Gastrocnemius medialis (tissue), 4 donors: Measurements from ENCODE around the gene REC8. TPM values are rescaled to one million over a fixed set of nuclear protein-coding genes. Genes with fewer than 3 reads are reported as not detected.

Experiments used
- ATAC-seq, 2 donors: fragments of 150-250 bp; one replicate each; pipeline ENCODE4 v1.9.1; 2016
- DNase-seq, 2 donors: peaks; one replicate each; pipeline ENCODE4 v3.0.0-alpha.2; 2019
- H3K27ac ChIP-seq, 4 donors: fragments of 200-600 bp; sonication (generic); 1 replicate in 1 of 4; 2 replicates in 3 of 4; pipeline ENCODE4 v1.5.1; 2016 to 2018; ENCODE audit warnings: mild to moderate bottlenecking in 2 of 4, moderate library complexity in 1 of 4
- H3K27me3 ChIP-seq, 3 donors: fragments of 200-600 bp; sonication (generic) in 2 of 3; 1 replicate in 1 of 3; 2 replicates in 2 of 3; pipeline versions ENCODE4 v1.5.1 to v1.6.0; 2016 to 2019; ENCODE audit warnings: mild to moderate bottlenecking in 1 of 3, moderate library complexity in 1 of 3
- H3K36me3 ChIP-seq, 2 donors: fragments of 200-600 bp; sonication (generic) in 1 of 2; one replicate each; pipeline ENCODE4 v1.5.1; 2017 to 2018
- H3K4me1 ChIP-seq, 2 donors: fragments of 200-600 bp; sonication (generic) in 1 of 2; one replicate each; pipeline ENCODE4 v1.5.1; 2016 to 2017; ENCODE audit warnings: mild to moderate bottlenecking in 2 of 2
- H3K4me3 ChIP-seq, 4 donors: fragments of 200-600 bp; sonication (generic) in 3 of 4; 1 replicate in 1 of 4; 2 replicates in 3 of 4; pipeline ENCODE4 v1.5.1; 2016 to 2019; ENCODE audit warnings: mild to moderate bottlenecking in 2 of 4
- H3K9me3 ChIP-seq, 3 donors: fragments of 200-600 bp; sonication (generic) in 2 of 3; 1 replicate in 1 of 3; 2 replicates in 2 of 3; pipeline ENCODE4 v1.5.1; 2016 to 2019
- CTCF ChIP-seq, 5 experiments: fragments of 450-650 bp in 3 of 5; fragments of 200-600 bp in 2 of 5; sonication (generic) in 2 of 5; IDR thresholded peaks in 4 of 5; conservative IDR thresholded peaks in 1 of 5; 1 replicate in 4 of 5; 2 replicates in 1 of 5; pipeline ENCODE4 v1.5.1; 2016 to 2019; ENCODE audit warnings: antibody characterized with exemption in 5 of 5, mild to moderate bottlenecking in 3 of 5, moderate library complexity in 3 of 5
- POLR2A ChIP-seq, 2 donors: fragments of 450-650 bp; IDR thresholded peaks; one replicate each; pipeline ENCODE4 v1.6.1; 2017; ENCODE audit warnings: antibody characterized with exemption in 2 of 2, mild to moderate bottlenecking in 2 of 2, moderate library complexity in 2 of 2
- in situ Hi-C, 4 donors: fragments of 200-750 bp; cut with MboI; loops; one replicate each; pipeline versions ENCODE4 v1.15.0 to v1.8.0; 2017; ENCODE audit warnings: low sequenced_read_pairs in 4 of 4
- intact Hi-C: fragments of 100-400 bp; cut with DNase I; formaldehyde crosslinking; loops from one replicate; pipeline ENCODE4 v1.15.1; 2023; ENCODE audit warnings: low total_unique reads
- total RNA-seq, 4 donors: library from RNA; depleted of rRNA; stranded (reverse); fragments of >200 nt; gene quantifications; one replicate each; pipeline versions ENCODE4 v1.1.0 to v1.2.3, GENCODE V29; 2016

Gene REC8
- total RNA-seq, 4 donors from 2014 or later, result 0.27 to 3.1 (median 0.82) TPM; not detected in 1

GRCh38 chr14:24130717-24131548 is 40.9 kb upstream of the REC8 start:
- peak overlapping the region; percentile 44 to 56 (median 48) for H3K4me3 ChIP-seq
- intact Hi-C loops, result loop anchor here (1.0 kb wide), 1 partner anchor 17 kb away; the partner anchor contains the start of genes DCAF11 and NRL
- ATAC-seq (peak; percentile 79 to 89), DNase-seq (peak; percentile 77 to 90)
- H3K9me3 ChIP-seq, result no peaks in the 10 kb centered on the region
- peak overlapping the region; percentile 95 to 99 (median 98) for H3K27ac ChIP-seq
- H3K4me1 ChIP-seq, result peaks cover 34 to 40% of the 10 kb centered on the region in 2 donors
- no peaks in the 10 kb centered on the region for H3K36me3 ChIP-seq
- TF ChIP-seq POLR2A (IDR thresholded peaks at IDR 0.05), result peak in 1 of 2 donors; percentile 40
- TF ChIP-seq CTCF (IDR thresholded peaks at IDR 0.05 in 4 of 5, conservative IDR thresholded peaks at IDR 0.05 in 1 of 5), result no peak
- in situ Hi-C loops, result loop anchor here in 1 of 4 donors (25.0 kb wide), 1 partner anchor 819 kb away; the partner anchor contains the start of genes BCL2L2, PABPN1 and PPP1R3E
- H3K27me3 ChIP-seq, result no peaks in the 10 kb centered on the region

- ATAC-seq, result peak; percentile 27 to 58
- H3K4me3 ChIP-seq, result peak overlapping the region; percentile 44 to 56 (median 48)
- H3K27ac ChIP-seq, result peak overlapping the region; percentile 95 to 99 (median 98)
- in situ Hi-C loops (loop anchor here in 1 of 4 donors (25.0 kb wide), 1 partner anchor 819 kb away; the partner anchor contains the start of genes BCL2L2, PABPN1 and PPP1R3E), intact Hi-C loops (loop anchor here (1.0 kb wide), 1 partner anchor 17 kb away; the partner anchor contains the start of genes DCAF11 and NRL)
- DNase-seq, result peak in 1 of 2 donors; percentile 61
- peaks cover 34 to 42% of the 10 kb centered on the region in 2 donors for H3K4me1 ChIP-seq
- H3K9me3 ChIP-seq, result no peaks in the 10 kb centered on the region
- no peaks in the 10 kb centered on the region for H3K27me3 ChIP-seq
- TF ChIP-seq CTCF (IDR thresholded peaks at IDR 0.05 in 4 of 5, conservative IDR thresholded peaks at IDR 0.05 in 1 of 5) (no peak), POLR2A (IDR thresholded peaks at IDR 0.05) (no peak)
- H3K36me3 ChIP-seq, result no peaks in the 10 kb centered on the region
These were observed 40.3 kb upstream of the REC8 start for GRCh38 chr14:24131549-24131966.

- H3K27me3 ChIP-seq, result no peaks in the 10 kb centered on the region
- DNase-seq (peak in 1 of 2 donors; percentile 69), ATAC-seq (peak; percentile 5 to 14)
- H3K9me3 ChIP-seq, result no peaks in the 10 kb centered on the region
- peak overlapping the region; percentile 95 to 99 (median 98) for H3K27ac ChIP-seq
- H3K4me1 ChIP-seq, result peaks cover 40 to 48% of the 10 kb centered on the region in 2 donors
- in situ Hi-C loops (loop anchor here in 1 of 4 donors (25.0 kb wide), 1 partner anchor 820 kb away; the partner anchor contains the start of genes BCL2L2, PABPN1 and PPP1R3E), intact Hi-C loops (no loop called here)
- H3K36me3 ChIP-seq, result peaks cover 0 to 1% of the 10 kb centered on the region in 2 donors
- TF ChIP-seq CTCF (IDR thresholded peaks at IDR 0.05 in 4 of 5, conservative IDR thresholded peaks at IDR 0.05 in 1 of 5) (no peak), POLR2A (IDR thresholded peaks at IDR 0.05) (peak in 1 of 2 donors; percentile 22)
- H3K4me3 ChIP-seq, result peak overlapping the region; percentile 44 to 56 (median 48)
These were observed 39.7 kb upstream of the REC8 start for GRCh38 chr14:24132061-24132685.

- Histone ChIP-seq H3K9me3 (no peaks in the 10 kb centered on the region), H3K4me3 (peak overlapping the region in 1 of 4 donors; percentile 50), H3K27me3 (no peaks in the 10 kb centered on the region), H3K27ac (peak overlapping the region; percentile 95 to 99 (median 98)), H3K4me1 (peaks cover 47 to 56% of the 10 kb centered on the region in 2 donors), H3K36me3 (peaks cover 0 to 9% of the 10 kb centered on the region in 2 donors)
- in situ Hi-C loops (loop anchor here in 1 of 4 donors (25.0 kb wide), 1 partner anchor 821 kb away; the partner anchor contains the start of genes BCL2L2, PABPN1 and PPP1R3E), intact Hi-C loops (no loop called here)
- DNase-seq, result no peak
- TF ChIP-seq POLR2A (IDR thresholded peaks at IDR 0.05) (no peak), CTCF (IDR thresholded peaks at IDR 0.05 in 4 of 5, conservative IDR thresholded peaks at IDR 0.05 in 1 of 5) (no peak)
- ATAC-seq, result no peak
These were observed 38.9 kb upstream of the REC8 start for GRCh38 chr14:24132976-24133375.
